22Rv1 (cell line): ENCODE results near the gene BCKDHB.

Experiments used
- ZFX ChIP-seq: fragments of 450-650 bp; IDR thresholded peaks from 2 replicates; pipeline ENCODE4 v1.6.1; 2017; ENCODE audit warnings: antibody characterized with exemption, borderline replicate concordance
- TF ChIP-seq, protein P1 (sequence below): fragments of 450-650 bp; IDR thresholded peaks from 2 replicates; pipeline ENCODE4 v1.5.1; 2017; ENCODE audit warnings: mild to moderate bottlenecking

DNA sequence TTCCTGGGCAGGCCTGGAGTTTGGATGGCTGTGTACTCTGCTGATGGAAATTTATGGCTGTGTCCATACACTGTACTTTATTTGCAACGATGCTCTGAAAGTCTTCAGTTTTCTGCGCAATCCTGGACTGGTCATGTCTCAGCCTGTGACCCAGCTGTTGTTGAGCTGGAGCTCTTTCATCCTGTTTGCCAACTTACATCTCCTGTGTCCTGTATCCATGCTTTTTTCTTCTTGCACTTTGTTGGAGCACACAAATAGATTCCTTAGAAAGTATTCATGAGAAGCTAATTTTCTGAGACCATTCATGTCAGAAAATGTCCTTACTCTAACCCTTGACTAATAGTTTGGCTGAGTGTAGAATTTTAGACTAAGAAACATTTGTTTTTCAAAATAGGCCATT is 251.2 kb downstream of the BCKDHB start:
- TF ChIP-seq, protein P1, sequence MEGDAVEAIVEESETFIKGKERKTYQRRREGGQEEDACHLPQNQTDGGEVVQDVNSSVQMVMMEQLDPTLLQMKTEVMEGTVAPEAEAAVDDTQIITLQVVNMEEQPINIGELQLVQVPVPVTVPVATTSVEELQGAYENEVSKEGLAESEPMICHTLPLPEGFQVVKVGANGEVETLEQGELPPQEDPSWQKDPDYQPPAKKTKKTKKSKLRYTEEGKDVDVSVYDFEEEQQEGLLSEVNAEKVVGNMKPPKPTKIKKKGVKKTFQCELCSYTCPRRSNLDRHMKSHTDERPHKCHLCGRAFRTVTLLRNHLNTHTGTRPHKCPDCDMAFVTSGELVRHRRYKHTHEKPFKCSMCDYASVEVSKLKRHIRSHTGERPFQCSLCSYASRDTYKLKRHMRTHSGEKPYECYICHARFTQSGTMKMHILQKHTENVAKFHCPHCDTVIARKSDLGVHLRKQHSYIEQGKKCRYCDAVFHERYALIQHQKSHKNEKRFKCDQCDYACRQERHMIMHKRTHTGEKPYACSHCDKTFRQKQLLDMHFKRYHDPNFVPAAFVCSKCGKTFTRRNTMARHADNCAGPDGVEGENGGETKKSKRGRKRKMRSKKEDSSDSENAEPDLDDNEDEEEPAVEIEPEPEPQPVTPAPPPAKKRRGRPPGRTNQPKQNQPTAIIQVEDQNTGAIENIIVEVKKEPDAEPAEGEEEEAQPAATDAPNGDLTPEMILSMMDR: no peak
- TF ChIP-seq ZFX: no peak
